ENCODE measurements around the gene SERPINH1. TPM values are rescaled to one million over a fixed set of nuclear protein-coding genes. Genes with fewer than 3 reads are reported as not detected.

Gene SERPINH1
- polyA plus RNA-seq, 4 donors = 8.1 to 151 (median 33.6) TPM

- peak in 1 of 2 donors; percentile 44 for DNase-seq
- H3K36me3 ChIP-seq (ENCODE audit: control insufficient read depth in 3 of 3, insufficient read depth in 2 of 3, low read depth in 1 of 3, low read length in 3 of 3) = peaks cover 4 to 58% (median 9%) of the 10 kb centered on the region in 3 donors
- no peaks in the 10 kb centered on the region for H3K9me3 ChIP-seq (ENCODE audit: control insufficient read depth in 2 of 2, insufficient read depth in 1 of 2, low read depth in 1 of 2, low read length in 1 of 2)
- 51 to 85% (median 80%) methylated on average over 9 of the region's 9 CpGs for WGBS, 3 donors
- H3K4me1 ChIP-seq (ENCODE audit: control insufficient read depth in 3 of 3, insufficient read depth in 2 of 3, low read depth in 1 of 3, low read length in 2 of 3) = peaks cover 0 to 48% (median 5%) of the 10 kb centered on the region in 3 donors
- no peak for FAIRE-seq
- H3K27me3 ChIP-seq (ENCODE audit: control insufficient read depth in 3 of 3, insufficient read depth in 3 of 3, low read length in 3 of 3) = no peaks in the 10 kb centered on the region
- H3K4me3 ChIP-seq (ENCODE audit: low read depth in 1 of 3, low read length in 3 of 3) = peak overlapping the region in 1 of 3 donors; percentile 99
- peak overlapping the region in 2 of 3 donors; percentile 98 to 99 for H3K27ac ChIP-seq (ENCODE audit: low read depth in 1 of 3, low read length in 2 of 3)
These were observed 2.0 kb downstream of the SERPINH1 start for GRCh38 chr11:75563978-75564552.

GRCh38 chr11:75565221-75565814, 3.3 kb downstream of the SERPINH1 start:
- DNase-seq (peak in 1 of 2 donors; percentile 75), FAIRE-seq (no peak)
- no peaks in the 10 kb centered on the region for H3K9me3 ChIP-seq (ENCODE audit: control insufficient read depth in 2 of 2, insufficient read depth in 1 of 2, low read depth in 1 of 2, low read length in 1 of 2)
- peak overlapping the region in 2 of 3 donors; percentile 13 to 98 for H3K27ac ChIP-seq (ENCODE audit: low read depth in 1 of 3, low read length in 2 of 3)
- no peaks in the 10 kb centered on the region for H3K27me3 ChIP-seq (ENCODE audit: control insufficient read depth in 3 of 3, insufficient read depth in 3 of 3, low read length in 3 of 3)
- WGBS, 3 donors = 52 to 70% (median 55%) methylated on average over 5 of the region's 5 CpGs
- H3K4me1 ChIP-seq (ENCODE audit: control insufficient read depth in 3 of 3, insufficient read depth in 2 of 3, low read depth in 1 of 3, low read length in 2 of 3) = peaks cover 0 to 39% (median 2%) of the 10 kb centered on the region in 3 donors
- H3K36me3 ChIP-seq (ENCODE audit: control insufficient read depth in 3 of 3, insufficient read depth in 2 of 3, low read depth in 1 of 3, low read length in 3 of 3) = peaks cover 6 to 70% (median 14%) of the 10 kb centered on the region in 3 donors
- H3K4me3 ChIP-seq (ENCODE audit: low read depth in 1 of 3, low read length in 3 of 3) = no peak overlapping the region

GRCh38 chr11:75565916-75566762, 4.1 kb downstream of the SERPINH1 start:
- H3K36me3 ChIP-seq (ENCODE audit: control insufficient read depth in 3 of 3, insufficient read depth in 2 of 3, low read depth in 1 of 3, low read length in 3 of 3) = peaks cover 8 to 76% (median 14%) of the 10 kb centered on the region in 3 donors
- 78 to 92% (median 83%) methylated on average over 32 to 43 of the region's 43 CpGs for WGBS, 3 donors
- no peak overlapping the region for H3K4me3 ChIP-seq (ENCODE audit: low read depth in 1 of 3, low read length in 3 of 3)
- peaks cover 0 to 33% (median 2%) of the 10 kb centered on the region in 3 donors for H3K4me1 ChIP-seq (ENCODE audit: control insufficient read depth in 3 of 3, insufficient read depth in 2 of 3, low read depth in 1 of 3, low read length in 2 of 3)
- H3K27ac ChIP-seq (ENCODE audit: low read depth in 1 of 3, low read length in 2 of 3) = peak overlapping the region in 1 of 3 donors; percentile 98
- H3K27me3 ChIP-seq (ENCODE audit: control insufficient read depth in 3 of 3, insufficient read depth in 3 of 3, low read length in 3 of 3) = no peaks in the 10 kb centered on the region
- no peaks in the 10 kb centered on the region for H3K9me3 ChIP-seq (ENCODE audit: control insufficient read depth in 2 of 2, insufficient read depth in 1 of 2, low read depth in 1 of 2, low read length in 1 of 2)
- FAIRE-seq (no peak), DNase-seq (no peak)

GRCh38 chr11:75566763-75567279, 4.8 kb downstream of the SERPINH1 start:
- 90 to 94% (median 94%) methylated on average over 34 of the region's 34 CpGs for WGBS, 3 donors
- Histone ChIP-seq H3K36me3 (ENCODE audit: control insufficient read depth in 3 of 3, insufficient read depth in 2 of 3, low read depth in 1 of 3, low read length in 3 of 3) (peaks cover 13 to 83% (median 21%) of the 10 kb centered on the region in 3 donors), H3K27ac (ENCODE audit: low read depth in 1 of 3, low read length in 2 of 3) (no peak overlapping the region), H3K9me3 (ENCODE audit: control insufficient read depth in 2 of 2, insufficient read depth in 1 of 2, low read depth in 1 of 2, low read length in 1 of 2) (no peaks in the 10 kb centered on the region), H3K4me3 (ENCODE audit: low read depth in 1 of 3, low read length in 3 of 3) (no peak overlapping the region), H3K27me3 (ENCODE audit: control insufficient read depth in 3 of 3, insufficient read depth in 3 of 3, low read length in 3 of 3) (no peaks in the 10 kb centered on the region), H3K4me1 (ENCODE audit: control insufficient read depth in 3 of 3, insufficient read depth in 2 of 3, low read depth in 1 of 3, low read length in 2 of 3) (peaks cover 0 to 27% (median 2%) of the 10 kb centered on the region in 3 donors)
- DNase-seq (no peak), FAIRE-seq (no peak)

- FAIRE-seq (no peak), DNase-seq (no peak)
- H3K27me3 ChIP-seq (ENCODE audit: control insufficient read depth in 3 of 3, insufficient read depth in 3 of 3, low read length in 3 of 3) = no peaks in the 10 kb centered on the region
- 86 to 96% (median 95%) methylated on average over 6 of the region's 6 CpGs for WGBS, 3 donors
- no peaks in the 10 kb centered on the region for H3K9me3 ChIP-seq (ENCODE audit: control insufficient read depth in 2 of 2, insufficient read depth in 1 of 2, low read depth in 1 of 2, low read length in 1 of 2)
- peaks cover 14 to 93% (median 23%) of the 10 kb centered on the region in 3 donors for H3K36me3 ChIP-seq (ENCODE audit: control insufficient read depth in 3 of 3, insufficient read depth in 2 of 3, low read depth in 1 of 3, low read length in 3 of 3)
- H3K4me3 ChIP-seq (ENCODE audit: low read depth in 1 of 3, low read length in 3 of 3) = no peak overlapping the region
- no peak overlapping the region for H3K27ac ChIP-seq (ENCODE audit: low read depth in 1 of 3, low read length in 2 of 3)
- H3K4me1 ChIP-seq (ENCODE audit: control insufficient read depth in 3 of 3, insufficient read depth in 2 of 3, low read depth in 1 of 3, low read length in 2 of 3) = peaks cover 0 to 25% (median 2%) of the 10 kb centered on the region in 3 donors
These were observed 5.9 kb downstream of the SERPINH1 start for GRCh38 chr11:75567971-75568370.

- Histone ChIP-seq H3K36me3 (ENCODE audit: control insufficient read depth in 3 of 3, insufficient read depth in 2 of 3, low read depth in 1 of 3, low read length in 3 of 3) (peaks cover 14 to 95% (median 23%) of the 10 kb centered on the region in 3 donors), H3K4me3 (ENCODE audit: low read depth in 1 of 3, low read length in 3 of 3) (no peak overlapping the region), H3K4me1 (ENCODE audit: control insufficient read depth in 3 of 3, insufficient read depth in 2 of 3, low read depth in 1 of 3, low read length in 2 of 3) (peaks cover 0 to 18% (median 0%) of the 10 kb centered on the region in 3 donors), H3K27ac (ENCODE audit: low read depth in 1 of 3, low read length in 2 of 3) (no peak overlapping the region), H3K9me3 (ENCODE audit: control insufficient read depth in 2 of 2, insufficient read depth in 1 of 2, low read depth in 1 of 2, low read length in 1 of 2) (no peaks in the 10 kb centered on the region), H3K27me3 (ENCODE audit: control insufficient read depth in 3 of 3, insufficient read depth in 3 of 3, low read length in 3 of 3) (no peaks in the 10 kb centered on the region)
- WGBS, 3 donors = 83 to 91% (median 91%) methylated on average over 14 of the region's 14 CpGs
- DNase-seq (no peak), FAIRE-seq (no peak)
These were observed 6.7 kb downstream of the SERPINH1 start for GRCh38 chr11:75568616-75569219.

GRCh38 chr11:75570559-75571139, 8.6 kb downstream of the SERPINH1 start:
- peaks cover 14 to 94% (median 23%) of the 10 kb centered on the region in 3 donors for H3K36me3 ChIP-seq (ENCODE audit: control insufficient read depth in 3 of 3, insufficient read depth in 2 of 3, low read depth in 1 of 3, low read length in 3 of 3)
- WGBS, 3 donors = 64 to 78% (median 71%) methylated on average over 8 to 9 of the region's 9 CpGs
- FAIRE-seq = no peak
- no peak overlapping the region for H3K27ac ChIP-seq (ENCODE audit: low read depth in 1 of 3, low read length in 2 of 3)
- H3K27me3 ChIP-seq (ENCODE audit: control insufficient read depth in 3 of 3, insufficient read depth in 3 of 3, low read length in 3 of 3) = no peaks in the 10 kb centered on the region
- peaks cover 0 to 3% (median 0%) of the 10 kb centered on the region in 3 donors for H3K4me1 ChIP-seq (ENCODE audit: control insufficient read depth in 3 of 3, insufficient read depth in 2 of 3, low read depth in 1 of 3, low read length in 2 of 3)
- no peak for DNase-seq
- no peak overlapping the region for H3K4me3 ChIP-seq (ENCODE audit: low read depth in 1 of 3, low read length in 3 of 3)
- H3K9me3 ChIP-seq (ENCODE audit: control insufficient read depth in 2 of 2, insufficient read depth in 1 of 2, low read depth in 1 of 2, low read length in 1 of 2) = no peaks in the 10 kb centered on the region

All from small intestine (tissue), 7 donors.